Psoas muscle (tissue), 8 donors: ENCODE data around the gene ANOS1. TPM values are rescaled to one million over a fixed set of nuclear protein-coding genes. Genes with fewer than 3 reads are reported as not detected.

Source experiments
- ATAC-seq, 4 donors: fragments of 200-7000 bp; cut with Tn5 transposase; one replicate each; pipeline ENCODE4 v1.9.1; 2020; ENCODE audit warnings: moderate library complexity in 3 of 4, mild to moderate bottlenecking in 2 of 4
- DNase-seq, 2 donors: peaks; one replicate each; pipeline ENCODE4 v3.0.0-alpha.2; 2020
- H3K27ac ChIP-seq: fragments of 200-600 bp; one replicate; pipeline ENCODE4 v1.8.0; 2022
- H3K27me3 ChIP-seq, 3 donors: fragments of 200-600 bp in 1 of 3; one replicate each; pipeline versions ENCODE4 v1.6.1 to v1.8.0; 2013 to 2022; ENCODE audit warnings: low read length in 2 of 3, mild to moderate bottlenecking in 2 of 3, moderate library complexity in 1 of 3; ENCODE audit not compliant: insufficient read depth in 3 of 3
- H3K36me3 ChIP-seq, 2 donors: fragments of 200-600 bp in 1 of 2; one replicate each; pipeline versions ENCODE4 v1.6.1 to v1.8.0; 2013 to 2022; ENCODE audit warnings: low read depth in 1 of 2, mild to moderate bottlenecking in 1 of 2, moderate library complexity in 1 of 2; ENCODE audit not compliant: insufficient read depth in 1 of 2
- H3K4me1 ChIP-seq: fragments of 200-600 bp; one replicate; pipeline ENCODE4 v1.8.0; 2022
- H3K4me3 ChIP-seq: fragments of 200-600 bp; one replicate; pipeline ENCODE4 v1.8.0; 2022; ENCODE audit warnings: mild to moderate bottlenecking
- H3K9me3 ChIP-seq: fragments of 200-600 bp; one replicate; pipeline ENCODE4 v1.8.0; 2022
- WGBS, 3 donors: extraction: QIAGEN DNeasy Blood & Tissue Kit; methylation state at CpG; one replicate each; pipeline versions ENCODE4 v1.1.6 to v1.1.7; 2013; 5-methylcytosine and 5-hydroxymethylcytosine counted together
- intact Hi-C, 2 donors: fragments of 100-400 bp; cut with DNase I; formaldehyde crosslinking; loops; one replicate each; pipeline versions ENCODE4 v1.11.0 to v1.14.2; 2022
- polyA plus RNA-seq, 3 donors: library from polyadenylated mRNA; stranded (reverse); fragments of 200-250 nt; gene quantifications; one replicate each; pipeline ENCODE4 v1.2.3, GENCODE V29; 2013
- total RNA-seq, 4 donors: library from RNA; stranded (reverse); fragmentation: NEBNext Ultra II Directional in 2 of 4; extraction: Animal tissue kit (Norgen Biotek cat#: 25700) in 2 of 4; gene quantifications; one replicate each; pipeline versions ENCODE4 v1.2.1 to v1.2.4, GENCODE V29; 2021 to 2023
- TF ChIP-seq, protein P1 (sequence below): fragments of 200-600 bp; IDR thresholded peaks from one replicate; pipeline ENCODE4 v1.8.0; 2022; ENCODE audit warnings: antibody characterized with exemption
- donor health status: healthy with polysubstance abuse.
- donor health status: DM: no; HTN: no; CAD: no; lungs with moderate emphysema.
- donor health status: Bipolar disorder and iron deficiency.
- donor health status: healthy.
- donor health status: DM: yes; HTN: yes; CAD: no.
- donor health status: DM: no; HTN: no; CAD: no.
- donor health status: DM: no; HTN: no; CAD: no.
- donor health status: DM: yes; HTN: yes; CAD: no.

Gene ANOS1
- total and polyA plus RNA-seq, 7 donors, result 0.55 to 11.7 (median 3.4) TPM

GRCh38 chrX:8755813-8756212, 23.9 kb upstream of the ANOS1 start:
- ATAC-seq (no peak), DNase-seq (no peak)
- Histone ChIP-seq H3K9me3 (no peaks in the 10 kb centered on the region), H3K27me3 (no peaks in the 10 kb centered on the region), H3K36me3 (no peaks in the 10 kb centered on the region), H3K4me3 (no peak overlapping the region), H3K27ac (no peak overlapping the region), H3K4me1 (no peaks in the 10 kb centered on the region)
- TF ChIP-seq, protein P1, sequence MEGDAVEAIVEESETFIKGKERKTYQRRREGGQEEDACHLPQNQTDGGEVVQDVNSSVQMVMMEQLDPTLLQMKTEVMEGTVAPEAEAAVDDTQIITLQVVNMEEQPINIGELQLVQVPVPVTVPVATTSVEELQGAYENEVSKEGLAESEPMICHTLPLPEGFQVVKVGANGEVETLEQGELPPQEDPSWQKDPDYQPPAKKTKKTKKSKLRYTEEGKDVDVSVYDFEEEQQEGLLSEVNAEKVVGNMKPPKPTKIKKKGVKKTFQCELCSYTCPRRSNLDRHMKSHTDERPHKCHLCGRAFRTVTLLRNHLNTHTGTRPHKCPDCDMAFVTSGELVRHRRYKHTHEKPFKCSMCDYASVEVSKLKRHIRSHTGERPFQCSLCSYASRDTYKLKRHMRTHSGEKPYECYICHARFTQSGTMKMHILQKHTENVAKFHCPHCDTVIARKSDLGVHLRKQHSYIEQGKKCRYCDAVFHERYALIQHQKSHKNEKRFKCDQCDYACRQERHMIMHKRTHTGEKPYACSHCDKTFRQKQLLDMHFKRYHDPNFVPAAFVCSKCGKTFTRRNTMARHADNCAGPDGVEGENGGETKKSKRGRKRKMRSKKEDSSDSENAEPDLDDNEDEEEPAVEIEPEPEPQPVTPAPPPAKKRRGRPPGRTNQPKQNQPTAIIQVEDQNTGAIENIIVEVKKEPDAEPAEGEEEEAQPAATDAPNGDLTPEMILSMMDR, result no peak
- intact Hi-C loops, result no loop called here

DNA sequence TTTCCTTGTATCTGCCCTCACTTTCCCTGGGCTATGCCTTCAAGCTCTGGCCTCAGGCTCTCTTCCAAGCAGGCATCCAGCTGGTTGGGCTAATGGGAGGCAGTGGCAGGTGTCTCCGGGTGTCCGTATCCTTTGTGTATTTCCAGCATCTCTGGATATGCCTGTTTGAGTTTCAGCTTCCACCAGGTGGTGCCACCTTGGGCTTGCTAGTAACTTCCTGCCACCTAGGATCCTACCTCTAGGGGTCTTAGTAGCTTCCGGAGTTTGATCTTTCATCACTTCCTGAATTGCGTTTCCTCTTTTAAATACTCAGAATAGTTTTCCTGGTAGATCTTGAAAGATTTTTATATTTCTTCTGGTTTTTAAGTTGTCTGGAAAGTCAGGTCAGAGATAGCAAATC, 23.2 kb upstream of the ANOS1 start:
- Histone ChIP-seq H3K4me3 (no peak overlapping the region), H3K27ac (no peak overlapping the region), H3K36me3 (no peaks in the 10 kb centered on the region), H3K27me3 (no peaks in the 10 kb centered on the region), H3K4me1 (no peaks in the 10 kb centered on the region), H3K9me3 (no peaks in the 10 kb centered on the region)
- ATAC-seq, result no peak
- TF ChIP-seq, protein P1, result no peak
- WGBS, 3 donors, result 52 to 60% (median 59%) methylated on average over 4 of the region's 4 CpGs
- intact Hi-C loops, result no loop called here
- no peak for DNase-seq

- H3K27ac ChIP-seq, result no peak overlapping the region
- H3K4me1 ChIP-seq, result no peaks in the 10 kb centered on the region
- no peaks in the 10 kb centered on the region for H3K27me3 ChIP-seq
- no peak overlapping the region for H3K4me3 ChIP-seq
- TF ChIP-seq, protein P1, result no peak
- intact Hi-C loops, result loop anchor here (2.0 to 10.0 kb wide), 3 partner anchors 63 to 955 kb away; no protein-coding TSS in a partner anchor
- H3K9me3 ChIP-seq, result no peaks in the 10 kb centered on the region
- ATAC-seq (no peak), DNase-seq (no peak)
- no peaks in the 10 kb centered on the region for H3K36me3 ChIP-seq
Observed at GRCh38 chrX:8749697-8750096, 17.8 kb upstream of the ANOS1 start.

DNA sequence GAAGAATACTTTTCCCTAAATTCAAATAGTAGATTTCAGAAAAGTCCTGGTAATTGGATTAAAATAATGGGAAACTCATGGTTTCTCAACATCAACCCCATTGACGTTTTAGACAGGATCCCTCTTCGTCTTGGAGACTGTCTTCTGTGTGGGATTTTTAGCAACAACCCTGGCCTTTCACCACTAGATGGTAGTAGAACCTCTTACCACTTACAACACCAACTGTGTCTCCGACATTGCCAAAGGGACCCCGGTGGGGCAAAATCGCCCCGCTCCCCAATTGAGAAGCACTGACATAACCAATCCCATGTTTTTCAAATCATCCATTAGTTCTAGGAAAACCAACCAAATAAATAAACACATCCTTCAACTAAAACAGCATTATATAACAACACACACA, 16.9 kb upstream of the ANOS1 start:
- no peaks in the 10 kb centered on the region for H3K4me1 ChIP-seq
- H3K9me3 ChIP-seq, result no peaks in the 10 kb centered on the region
- intact Hi-C loops, result loop anchor here (2.0 to 10.0 kb wide), 3 partner anchors 64 to 956 kb away; no protein-coding TSS in a partner anchor
- H3K27me3 ChIP-seq, result no peaks in the 10 kb centered on the region
- H3K27ac ChIP-seq, result no peak overlapping the region
- TF ChIP-seq, protein P1, result peak; percentile 54
- DNase-seq (no peak), ATAC-seq (peak in 1 of 4 donors; percentile 64)
- H3K4me3 ChIP-seq, result no peak overlapping the region
- no peaks in the 10 kb centered on the region for H3K36me3 ChIP-seq
- WGBS, 3 donors, result 7 to 11% (median 10%) methylated on average over 6 of the region's 6 CpGs

- H3K36me3 ChIP-seq, result no peaks in the 10 kb centered on the region
- DNase-seq (peak; percentile 56 to 71), ATAC-seq (peak in 2 of 4 donors; percentile 58 to 75)
Observed at GRCh38 chrX:8743126-8743732, 11.3 kb upstream of the ANOS1 start.

More at GRCh38 chrX:8743126-8743732, 11.3 kb upstream of the ANOS1 start:
- no peak overlapping the region for H3K27ac ChIP-seq
- 65 to 82% (median 80%) methylated on average over 11 of the region's 11 CpGs for WGBS, 3 donors
- TF ChIP-seq, protein P1, result peak; percentile 73
- no peaks in the 10 kb centered on the region for H3K27me3 ChIP-seq
- no peak overlapping the region for H3K4me3 ChIP-seq
- intact Hi-C loops, result loop anchor here (5.0 to 10.0 kb wide), 4 partner anchors 72 to 962 kb away; no protein-coding TSS in a partner anchor
- H3K9me3 ChIP-seq, result no peaks in the 10 kb centered on the region
- no peaks in the 10 kb centered on the region for H3K4me1 ChIP-seq
